Measurements from ENCODE around the gene ELMO1. TPM values are rescaled to one million over a fixed set of nuclear protein-coding genes. Genes with fewer than 3 reads are reported as not detected.

Gene ELMO1
- 10 to 100 TPM; 68.0 to 74.4 TPM for total RNA-seq

- no peaks in the 10 kb centered on the region for H3K9me3 Mint-ChIP-seq
- peak; percentile 84 for DNase-seq
- H3K36me3 Mint-ChIP-seq, result peaks cover 17% of the 10 kb centered on the region
- peaks cover 3% of the 10 kb centered on the region for H3K27me3 Mint-ChIP-seq
- H3K4me3 Mint-ChIP-seq, result peak within 1 kb of the TSS; percentile 89
- peaks cover 30% of the 10 kb centered on the region for H3K4me1 Mint-ChIP-seq
- H3K27ac Mint-ChIP-seq, result peak within 1 kb of the TSS; percentile 95
Measured at GRCh38 chr7:37448636-37449361, at the start of gene ELMO1. ELMO1 (minus strand) TSS chr7:37448864; CDS start chr7:37342690, 106,174 bp downstream.

GRCh38 chr7:37497576-37497975 is 48.9 kb upstream of the ELMO1 start:
- H3K4me1 Mint-ChIP-seq, result peaks cover 6% of the 10 kb centered on the region
- no peak for DNase-seq
- no peaks in the 10 kb centered on the region for H3K9me3 Mint-ChIP-seq
- no peaks in the 10 kb centered on the region for H3K36me3 Mint-ChIP-seq
- no peak overlapping the region for H3K27ac Mint-ChIP-seq
- H3K4me3 Mint-ChIP-seq, result no peak overlapping the region
- H3K27me3 Mint-ChIP-seq, result no peaks in the 10 kb centered on the region

GRCh38 chr7:37495574-37496184 is 47.0 kb upstream of the ELMO1 start:
- Mint-ChIP-seq H3K9me3 (no peaks in the 10 kb centered on the region), H3K27me3 (no peaks in the 10 kb centered on the region), H3K27ac (no peak overlapping the region), H3K4me1 (peaks cover 6% of the 10 kb centered on the region), H3K4me3 (no peak overlapping the region), H3K36me3 (no peaks in the 10 kb centered on the region)
- DNase-seq, result no peak

GRCh38 chr7:37494926-37495325 is 46.3 kb upstream of the ELMO1 start:
- Mint-ChIP-seq H3K4me1 (peaks cover 6% of the 10 kb centered on the region), H3K4me3 (no peak overlapping the region), H3K27me3 (no peaks in the 10 kb centered on the region), H3K9me3 (no peaks in the 10 kb centered on the region), H3K36me3 (no peaks in the 10 kb centered on the region), H3K27ac (no peak overlapping the region)
- no peak for DNase-seq

- Mint-ChIP-seq H3K4me1 (peaks cover 6% of the 10 kb centered on the region), H3K9me3 (no peaks in the 10 kb centered on the region), H3K27me3 (no peaks in the 10 kb centered on the region), H3K27ac (no peak overlapping the region), H3K4me3 (no peak overlapping the region), H3K36me3 (no peaks in the 10 kb centered on the region)
- DNase-seq, result no peak
Measured at GRCh38 chr7:37493810-37494209, 45.1 kb upstream of the ELMO1 start.

GRCh38 chr7:37493123-37493522 is 44.5 kb upstream of the ELMO1 start:
- Mint-ChIP-seq H3K4me1 (peaks cover 6% of the 10 kb centered on the region), H3K36me3 (no peaks in the 10 kb centered on the region), H3K9me3 (peaks cover 3% of the 10 kb centered on the region), H3K4me3 (no peak overlapping the region), H3K27me3 (no peaks in the 10 kb centered on the region), H3K27ac (no peak overlapping the region)
- no peak for DNase-seq

- DNase-seq, result no peak
- H3K27ac Mint-ChIP-seq, result no peak overlapping the region
- no peaks in the 10 kb centered on the region for H3K27me3 Mint-ChIP-seq
- H3K4me3 Mint-ChIP-seq, result no peak overlapping the region
- H3K4me1 Mint-ChIP-seq, result peaks cover 6% of the 10 kb centered on the region
- peaks cover 3% of the 10 kb centered on the region for H3K9me3 Mint-ChIP-seq
- no peaks in the 10 kb centered on the region for H3K36me3 Mint-ChIP-seq
Measured at GRCh38 chr7:37491919-37492694, 43.4 kb upstream of the ELMO1 start.

GRCh38 chr7:37489703-37490102 is 41.0 kb upstream of the ELMO1 start:
- Mint-ChIP-seq H3K9me3 (peaks cover 3% of the 10 kb centered on the region), H3K27me3 (no peaks in the 10 kb centered on the region), H3K27ac (no peak overlapping the region), H3K36me3 (no peaks in the 10 kb centered on the region), H3K4me1 (peaks cover 2% of the 10 kb centered on the region), H3K4me3 (no peak overlapping the region)
- DNase-seq, result no peak

- DNase-seq, result no peak
- Mint-ChIP-seq H3K4me1 (no peaks in the 10 kb centered on the region), H3K4me3 (no peak overlapping the region), H3K27me3 (no peaks in the 10 kb centered on the region), H3K36me3 (no peaks in the 10 kb centered on the region), H3K27ac (no peak overlapping the region), H3K9me3 (peaks cover 3% of the 10 kb centered on the region)
Measured at GRCh38 chr7:37488163-37488764, 39.6 kb upstream of the ELMO1 start.

- peaks cover 3% of the 10 kb centered on the region for H3K27me3 Mint-ChIP-seq
- no peak overlapping the region for H3K27ac Mint-ChIP-seq
- no peak for DNase-seq
- no peaks in the 10 kb centered on the region for H3K36me3 Mint-ChIP-seq
- H3K4me3 Mint-ChIP-seq, result no peak overlapping the region
- no peaks in the 10 kb centered on the region for H3K4me1 Mint-ChIP-seq
- peaks cover 3% of the 10 kb centered on the region for H3K9me3 Mint-ChIP-seq
Measured at GRCh38 chr7:37484426-37485073, 35.9 kb upstream of the ELMO1 start.

GRCh38 chr7:37483627-37484026 is 35.0 kb upstream of the ELMO1 start:
- H3K27me3 Mint-ChIP-seq, result peaks cover 3% of the 10 kb centered on the region
- H3K9me3 Mint-ChIP-seq, result peaks cover 3% of the 10 kb centered on the region
- H3K4me1 Mint-ChIP-seq, result no peaks in the 10 kb centered on the region
- H3K27ac Mint-ChIP-seq, result no peak overlapping the region
- no peak overlapping the region for H3K4me3 Mint-ChIP-seq
- H3K36me3 Mint-ChIP-seq, result no peaks in the 10 kb centered on the region
- no peak for DNase-seq

GRCh38 chr7:37482953-37483352 is 34.3 kb upstream of the ELMO1 start:
- no peak for DNase-seq
- Mint-ChIP-seq H3K4me1 (no peaks in the 10 kb centered on the region), H3K36me3 (no peaks in the 10 kb centered on the region), H3K4me3 (no peak overlapping the region), H3K27me3 (peaks cover 3% of the 10 kb centered on the region), H3K9me3 (no peaks in the 10 kb centered on the region), H3K27ac (no peak overlapping the region)

- Mint-ChIP-seq H3K27ac (no peak overlapping the region), H3K9me3 (no peaks in the 10 kb centered on the region), H3K27me3 (peaks cover 3% of the 10 kb centered on the region), H3K4me1 (no peaks in the 10 kb centered on the region), H3K4me3 (no peak overlapping the region), H3K36me3 (no peaks in the 10 kb centered on the region)
- no peak for DNase-seq
Measured at GRCh38 chr7:37482505-37482904, 33.8 kb upstream of the ELMO1 start.

- peaks cover 3% of the 10 kb centered on the region for H3K27me3 Mint-ChIP-seq
- H3K4me1 Mint-ChIP-seq, result no peaks in the 10 kb centered on the region
- no peak for DNase-seq
- no peak overlapping the region for H3K4me3 Mint-ChIP-seq
- H3K36me3 Mint-ChIP-seq, result no peaks in the 10 kb centered on the region
- H3K9me3 Mint-ChIP-seq, result no peaks in the 10 kb centered on the region
- H3K27ac Mint-ChIP-seq, result no peak overlapping the region
Measured at GRCh38 chr7:37481722-37482288, 33.1 kb upstream of the ELMO1 start.
